ENCODE results near the gene SLC43A1. TPM values are rescaled to one million over a fixed set of nuclear protein-coding genes. Genes with fewer than 3 reads are reported as not detected.

SLC43A1 gene
- total RNA-seq, 1 donor from 2014 or later = 2.0 TPM

DNA sequence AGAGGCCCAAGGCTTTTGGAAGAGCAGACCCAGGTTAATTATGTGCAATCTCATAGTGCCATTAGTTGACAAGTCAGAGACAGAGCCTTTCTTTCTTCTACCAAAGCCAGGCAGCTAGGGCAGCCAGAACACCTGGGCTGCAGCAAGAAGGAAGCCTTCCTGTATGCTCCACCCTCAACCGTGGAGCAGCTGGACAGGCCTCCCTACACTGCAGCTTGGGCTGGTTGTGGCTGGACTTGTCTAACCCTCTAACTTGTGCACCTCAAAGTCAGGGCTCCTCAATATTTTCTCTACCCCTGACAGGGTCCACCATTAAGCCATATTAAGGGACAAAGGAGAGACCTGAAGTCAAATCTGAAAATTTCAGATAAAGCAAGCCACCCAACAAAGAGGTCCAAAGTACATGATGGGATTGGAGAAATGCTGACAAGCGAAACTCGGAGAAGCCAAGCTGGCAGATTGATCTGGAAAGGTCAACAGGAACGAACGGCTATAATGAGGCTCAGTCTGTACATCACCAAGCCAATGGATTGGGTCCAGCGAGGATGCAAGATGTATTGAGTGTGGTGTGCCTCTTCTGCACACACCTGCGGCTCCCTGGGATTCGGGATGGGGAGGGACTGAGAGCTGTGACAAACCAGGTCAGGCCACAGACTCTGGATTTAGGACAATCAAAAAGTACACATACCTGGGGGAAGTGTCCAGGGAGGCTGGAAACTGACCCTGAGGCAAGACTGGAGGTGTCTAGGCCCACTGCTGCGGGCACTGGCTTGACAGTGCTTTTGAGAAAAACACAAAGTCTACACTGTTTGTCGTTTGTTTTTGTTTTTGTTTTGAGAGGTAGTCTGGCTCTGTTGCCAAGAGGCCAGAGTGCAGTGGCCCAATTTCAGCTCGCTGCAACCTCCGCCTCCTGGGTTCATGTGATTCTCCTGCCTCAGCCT is 76.9 kb downstream of the SLC43A1 start:
- FAIRE-seq (no peak), DNase-seq (ENCODE audit: low spot score in 2 of 2) (no peak)

DNA sequence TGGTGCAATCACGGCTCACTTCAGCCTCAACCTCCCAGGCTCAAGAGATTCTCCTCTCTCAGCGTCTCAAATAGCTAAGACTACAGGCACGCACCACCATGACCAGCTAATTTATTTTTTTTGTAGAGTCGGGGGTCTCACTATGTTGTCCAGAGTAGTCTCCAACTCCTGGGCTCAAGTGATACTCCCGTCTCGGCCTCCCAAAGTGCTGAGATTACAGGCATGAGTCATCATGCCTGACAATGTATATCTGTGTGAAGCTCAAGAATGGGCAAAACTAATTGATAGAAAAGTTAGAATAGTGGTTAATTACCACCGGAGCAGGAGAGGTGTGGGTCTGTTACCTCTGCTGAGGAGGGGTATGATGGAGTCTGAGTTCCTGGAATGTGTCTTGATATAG is 79.5 kb downstream of the SLC43A1 start:
- FAIRE-seq (no peak), DNase-seq (ENCODE audit: low spot score in 2 of 2) (no peak)

DNA sequence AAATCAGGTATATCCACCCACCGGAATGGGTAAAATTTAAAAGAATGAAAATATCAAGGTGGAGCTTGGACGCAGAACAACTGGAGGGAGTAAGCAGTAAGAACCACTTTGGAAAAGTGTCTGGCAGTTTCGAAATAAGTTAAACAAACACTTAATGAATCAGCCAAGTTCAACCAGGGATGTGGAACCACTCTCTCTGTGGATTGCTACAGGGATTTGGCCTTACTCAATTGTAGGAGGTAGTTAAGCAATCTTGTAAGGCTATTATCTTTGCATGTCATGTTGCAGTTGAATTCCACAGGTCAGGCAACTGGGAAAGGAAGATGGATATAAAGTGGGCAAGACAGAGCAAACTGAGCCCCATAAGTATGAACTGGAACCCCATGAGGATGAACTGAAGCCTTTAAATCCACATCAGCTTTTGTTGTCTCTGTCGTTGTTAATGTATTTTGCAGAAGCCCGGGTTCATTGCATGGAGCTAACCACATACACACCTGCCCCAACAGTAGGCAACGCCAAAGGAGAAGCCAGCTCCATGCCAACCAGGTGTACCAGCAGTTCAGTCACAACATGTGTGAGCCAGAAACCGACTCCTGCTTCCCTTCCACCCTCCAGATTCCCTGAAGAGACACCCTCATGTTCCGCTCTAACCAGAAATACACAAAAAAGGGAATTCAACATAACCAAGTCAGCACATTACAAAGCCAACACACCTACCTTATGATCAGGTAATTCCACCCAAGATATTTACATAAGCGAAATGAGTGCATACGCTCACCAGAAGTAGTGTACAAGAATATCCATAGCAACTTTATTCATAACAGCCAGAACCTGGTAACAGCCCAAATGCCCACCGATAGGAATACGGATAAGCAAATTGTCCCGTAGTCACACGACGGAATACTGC is 80.6 kb downstream of the SLC43A1 start:
- FAIRE-seq = no peak
- DNase-seq (ENCODE audit: low spot score in 2 of 2) = no peak

Small RNAs within 50 kb of the gene (small RNA-seq; reads per million reads assigned to genes)
- gene RN7SL605P = not detected
- gene RNA5SP341 = not detected

Other genes with a start within 250 kb of the SLC43A1 start
- 20.0 TPM for gene TNKS1BP1, start 190.8 kb downstream of the SLC43A1 start, total RNA-seq
- 53.8 TPM for gene SSRP1, start 179.8 kb downstream of the SLC43A1 start, total RNA-seq
- gene P2RX3, start 177.3 kb downstream of the SLC43A1 start, total RNA-seq = not detected
- not detected for gene PRG3, start 134.6 kb downstream of the SLC43A1 start, total RNA-seq
- not detected for gene PRG2, start 125.1 kb downstream of the SLC43A1 start, total RNA-seq
- gene SLC43A3, start 88.6 kb downstream of the SLC43A1 start, total RNA-seq = 4.1 TPM
- 0.41 TPM for gene RTN4RL2, start 55.2 kb downstream of the SLC43A1 start, total RNA-seq
- gene TIMM10, start 15.1 kb upstream of the SLC43A1 start, total RNA-seq = 39.9 TPM
- not detected for gene SMTNL1, start 21.9 kb upstream of the SLC43A1 start, total RNA-seq
- gene UBE2L6, start 52.0 kb upstream of the SLC43A1 start, total RNA-seq = 57.9 TPM
- gene SERPING1, start 82.0 kb upstream of the SLC43A1 start, total RNA-seq = 7.3 TPM
- gene YPEL4, start 134.2 kb upstream of the SLC43A1 start, total RNA-seq = 5.3 TPM
- gene CLP1, start 142.1 kb upstream of the SLC43A1 start, total RNA-seq = 17.1 TPM
- 15.1 TPM for gene ZDHHC5, start 152.4 kb upstream of the SLC43A1 start, total RNA-seq
- gene MED19, start 196.5 kb upstream of the SLC43A1 start, total RNA-seq = 33.4 TPM
- gene TMX2, start 196.9 kb upstream of the SLC43A1 start, total RNA-seq = 39.1 TPM
- gene SELENOH, start 225.8 kb upstream of the SLC43A1 start, total RNA-seq = 48.9 TPM
- gene BTBD18, start 236.1 kb upstream of the SLC43A1 start, total RNA-seq = not detected
- 96.6 TPM for gene CTNND1, start 246.1 kb upstream of the SLC43A1 start, total RNA-seq